WERI-Rb-1 (cell line): ENCODE measurements around the gene ADCK1.

ENCODE experiments used
- DNase-seq: peaks from one replicate; pipeline ENCODE4 v3.0.0-alpha.2; 2020
- H3K27ac ChIP-seq: fragments of 250-450 bp; sonication (Bioruptor Pico); 2 replicates; pipeline ENCODE4 v1.5.1; 2020; ENCODE audit warnings: mild to moderate bottlenecking, moderate library complexity
- H3K27me3 ChIP-seq: fragments of 250-450 bp; sonication (Bioruptor Pico); 2 replicates; pipeline ENCODE4 v1.5.1; 2021; ENCODE audit warnings: mild to moderate bottlenecking, low read depth, moderate library complexity; ENCODE audit not compliant: insufficient read depth, severe bottlenecking
- H3K36me3 ChIP-seq: fragments of 250-450 bp; sonication (Bioruptor Pico); 2 replicates; pipeline ENCODE4 v1.5.1; 2020; ENCODE audit warnings: mild to moderate bottlenecking, moderate library complexity
- H3K4me3 ChIP-seq: 2 replicates; pipeline ENCODE4 v1.5.1; 2011; ENCODE audit warnings: low read depth, mild to moderate bottlenecking, control low read depth, low read length
- H3K9me3 ChIP-seq: fragments of 250-450 bp; sonication (Bioruptor Pico); 2 replicates; pipeline ENCODE4 v1.5.1; 2021; ENCODE audit warnings: mild to moderate bottlenecking, moderate library complexity; ENCODE audit not compliant: severe bottlenecking
- TF ChIP-seq, protein P1 (sequence below): IDR thresholded peaks from 2 replicates; pipeline ENCODE4 v1.5.1; 2011; ENCODE audit warnings: low read depth, mild to moderate bottlenecking, control low read depth, inconsistent platforms, low read length

ADCK1 gene

GRCh38 chr14:77799863-77800730 lies at the start of gene ADCK1:
TSS of gene ADCK1 (plus strand) at chr14:77800109. CDS start at chr14:77818979, 18,870 bp downstream.
- Histone ChIP-seq H3K27ac (peak within 1 kb of the TSS; percentile 85), H3K27me3 (no peaks in the 10 kb centered on the region), H3K36me3 (no peaks in the 10 kb centered on the region), H3K4me3 (peak within 1 kb of the TSS; percentile 55), H3K9me3 (no peaks in the 10 kb centered on the region)
- TF ChIP-seq, protein P1, sequence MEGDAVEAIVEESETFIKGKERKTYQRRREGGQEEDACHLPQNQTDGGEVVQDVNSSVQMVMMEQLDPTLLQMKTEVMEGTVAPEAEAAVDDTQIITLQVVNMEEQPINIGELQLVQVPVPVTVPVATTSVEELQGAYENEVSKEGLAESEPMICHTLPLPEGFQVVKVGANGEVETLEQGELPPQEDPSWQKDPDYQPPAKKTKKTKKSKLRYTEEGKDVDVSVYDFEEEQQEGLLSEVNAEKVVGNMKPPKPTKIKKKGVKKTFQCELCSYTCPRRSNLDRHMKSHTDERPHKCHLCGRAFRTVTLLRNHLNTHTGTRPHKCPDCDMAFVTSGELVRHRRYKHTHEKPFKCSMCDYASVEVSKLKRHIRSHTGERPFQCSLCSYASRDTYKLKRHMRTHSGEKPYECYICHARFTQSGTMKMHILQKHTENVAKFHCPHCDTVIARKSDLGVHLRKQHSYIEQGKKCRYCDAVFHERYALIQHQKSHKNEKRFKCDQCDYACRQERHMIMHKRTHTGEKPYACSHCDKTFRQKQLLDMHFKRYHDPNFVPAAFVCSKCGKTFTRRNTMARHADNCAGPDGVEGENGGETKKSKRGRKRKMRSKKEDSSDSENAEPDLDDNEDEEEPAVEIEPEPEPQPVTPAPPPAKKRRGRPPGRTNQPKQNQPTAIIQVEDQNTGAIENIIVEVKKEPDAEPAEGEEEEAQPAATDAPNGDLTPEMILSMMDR, result peak; percentile 47
- DNase-seq, result peak; percentile 92

DNA sequence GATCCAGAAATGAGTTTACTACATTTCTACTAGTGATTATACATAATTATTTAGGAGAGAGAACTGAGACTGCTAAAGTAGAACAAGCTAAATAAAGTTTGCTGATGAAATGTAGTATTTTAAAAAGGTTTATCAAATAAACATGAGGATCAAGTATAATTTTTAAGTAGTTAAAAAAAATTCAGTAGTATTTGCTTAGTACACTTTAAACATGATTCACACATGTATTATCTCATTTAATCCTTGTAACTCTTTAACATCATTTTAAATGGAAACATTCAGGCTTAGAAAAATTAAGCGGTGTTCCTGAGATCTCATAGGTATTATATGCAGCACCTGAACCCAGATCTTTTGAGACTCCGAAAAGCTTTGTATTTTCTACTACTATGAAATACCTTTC lies 47.6 kb upstream of the ADCK1 start:
- Histone ChIP-seq H3K4me3 (no peak overlapping the region), H3K27me3 (no peaks in the 10 kb centered on the region), H3K9me3 (no peaks in the 10 kb centered on the region), H3K27ac (no peak overlapping the region), H3K36me3 (peaks cover 83% of the 10 kb centered on the region)
- no peak for DNase-seq
- TF ChIP-seq, protein P1, result no peak

- TF ChIP-seq, protein P1, result no peak
- Histone ChIP-seq H3K36me3 (peaks cover 80% of the 10 kb centered on the region), H3K9me3 (no peaks in the 10 kb centered on the region), H3K27me3 (no peaks in the 10 kb centered on the region), H3K27ac (no peak overlapping the region), H3K4me3 (no peak overlapping the region)
- DNase-seq, result no peak
Observed at GRCh38 chr14:77752799-77753516, 47.0 kb upstream of the ADCK1 start.

DNA sequence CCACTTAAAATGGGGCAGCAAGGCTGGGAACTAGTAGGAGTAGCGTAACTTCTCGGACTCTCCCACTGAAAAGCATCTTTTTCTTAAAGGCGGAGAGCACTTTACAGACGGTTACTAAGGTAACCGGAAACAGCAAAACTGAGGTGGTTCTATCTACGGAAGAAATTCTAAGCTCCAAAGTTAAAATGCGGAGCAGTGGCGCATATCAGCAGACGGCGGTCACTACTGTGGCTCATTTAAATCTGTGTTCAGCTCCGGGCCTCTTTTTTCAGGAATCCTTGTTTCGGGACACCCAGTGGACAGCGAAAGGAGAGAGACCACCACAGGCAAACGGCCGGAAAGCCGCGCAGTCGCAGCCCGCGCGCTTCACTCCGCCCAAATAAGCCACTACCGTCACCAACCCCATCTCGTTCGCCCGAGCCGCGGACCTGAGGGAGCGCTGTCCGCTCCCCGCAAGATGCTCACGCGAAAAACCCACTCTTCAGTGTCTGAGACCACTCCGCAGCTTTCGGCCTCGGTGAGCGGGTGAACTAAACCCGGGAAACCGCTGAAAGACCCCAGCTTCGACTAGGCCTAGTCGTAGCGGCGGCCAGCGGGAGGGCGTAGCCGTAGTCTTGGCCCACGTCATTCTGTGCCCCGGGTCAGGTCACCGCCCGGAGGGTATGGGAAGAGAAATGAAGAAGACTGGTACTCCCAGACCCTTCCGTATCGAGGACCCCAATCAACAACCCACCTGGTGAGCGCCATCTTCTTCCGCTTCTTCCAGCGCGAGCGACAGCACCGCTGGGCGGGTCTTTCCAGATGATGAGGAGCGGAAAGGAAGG lies 39.3 kb upstream of the ADCK1 start, which contains the start of gene SNW1:
SNW1 (minus strand) TSS at position 776 of the 824 bp plus-strand sequence; CDS start at position 747, 29 bp downstream.
- TF ChIP-seq, protein P1, result no peak

GRCh38 chr14:77761205-77761931 lies 38.5 kb upstream of the ADCK1 start:
- TF ChIP-seq, protein P1, result peak; percentile 25; the same call in 1 of the 2 replicates
- Histone ChIP-seq H3K27me3 (no peaks in the 10 kb centered on the region), H3K9me3 (no peaks in the 10 kb centered on the region), H3K4me3 (peak overlapping the region; percentile 89), H3K27ac (peak overlapping the region; percentile 89), H3K36me3 (peaks cover 13% of the 10 kb centered on the region)
- no peak for DNase-seq

More for the DNA sequence above, 39.3 kb upstream of the ADCK1 start, which contains the start of gene SNW1:
- no peaks in the 10 kb centered on the region for H3K9me3 ChIP-seq
- H3K27ac ChIP-seq, result peak within 1 kb of the TSS; percentile 89
- peak within 1 kb of the TSS; percentile 89 for H3K4me3 ChIP-seq
- no peaks in the 10 kb centered on the region for H3K27me3 ChIP-seq
- peak; percentile 93 for DNase-seq
- H3K36me3 ChIP-seq, result peaks cover 20% of the 10 kb centered on the region
